ENCODE results near the gene RNF2. TPM values are rescaled to one million over a fixed set of nuclear protein-coding genes. Genes with fewer than 3 reads are reported as not detected.

RNF2 gene
- total RNA-seq, 1 experiment from 2014 or later = 23.3 TPM

- H3K4me1 Mint-ChIP-seq (ENCODE audit: low read depth, unreplicated experiment) = no peaks in the 10 kb centered on the region
- no peaks in the 10 kb centered on the region for H3K9me3 Mint-ChIP-seq (ENCODE audit: low read depth, unreplicated experiment)
- no peak for DNase-seq
- intact Hi-C loops (cut with micrococcal nuclease; ENCODE audit: unreplicated experiment) = no loop called here
- no peaks in the 10 kb centered on the region for H3K27me3 Mint-ChIP-seq (ENCODE audit: unreplicated experiment)
- H3K4me3 Mint-ChIP-seq (ENCODE audit: low read depth, unreplicated experiment) = no peak overlapping the region
- CTCF ChIA-PET = interaction anchor here (0.8 kb wide), 1 partner anchor 13 kb away, joined by 4 read pairs; no protein-coding TSS in a partner anchor
- BruUV-seq (replicated peaks) = no TSS peak
- TF ChIP-seq, protein P1, sequence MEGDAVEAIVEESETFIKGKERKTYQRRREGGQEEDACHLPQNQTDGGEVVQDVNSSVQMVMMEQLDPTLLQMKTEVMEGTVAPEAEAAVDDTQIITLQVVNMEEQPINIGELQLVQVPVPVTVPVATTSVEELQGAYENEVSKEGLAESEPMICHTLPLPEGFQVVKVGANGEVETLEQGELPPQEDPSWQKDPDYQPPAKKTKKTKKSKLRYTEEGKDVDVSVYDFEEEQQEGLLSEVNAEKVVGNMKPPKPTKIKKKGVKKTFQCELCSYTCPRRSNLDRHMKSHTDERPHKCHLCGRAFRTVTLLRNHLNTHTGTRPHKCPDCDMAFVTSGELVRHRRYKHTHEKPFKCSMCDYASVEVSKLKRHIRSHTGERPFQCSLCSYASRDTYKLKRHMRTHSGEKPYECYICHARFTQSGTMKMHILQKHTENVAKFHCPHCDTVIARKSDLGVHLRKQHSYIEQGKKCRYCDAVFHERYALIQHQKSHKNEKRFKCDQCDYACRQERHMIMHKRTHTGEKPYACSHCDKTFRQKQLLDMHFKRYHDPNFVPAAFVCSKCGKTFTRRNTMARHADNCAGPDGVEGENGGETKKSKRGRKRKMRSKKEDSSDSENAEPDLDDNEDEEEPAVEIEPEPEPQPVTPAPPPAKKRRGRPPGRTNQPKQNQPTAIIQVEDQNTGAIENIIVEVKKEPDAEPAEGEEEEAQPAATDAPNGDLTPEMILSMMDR (IDR thresholded peaks at IDR 0.05; ENCODE audit: unreplicated experiment) = no peak
- peaks cover 4% of the 10 kb centered on the region for H3K36me3 Mint-ChIP-seq (ENCODE audit: insufficient read depth, unreplicated experiment)
- no peak overlapping the region for H3K27ac Mint-ChIP-seq (ENCODE audit: unreplicated experiment)
These were observed 42.4 kb downstream of the RNF2 start for GRCh38 chr1:185087746-185088145.

GRCh38 chr1:185091480-185091879 is 46.1 kb downstream of the RNF2 start:
- intact Hi-C loops (cut with micrococcal nuclease; ENCODE audit: unreplicated experiment) = no loop called here
- Mint-ChIP-seq H3K9me3 (ENCODE audit: low read depth, unreplicated experiment) (no peaks in the 10 kb centered on the region), H3K36me3 (ENCODE audit: insufficient read depth, unreplicated experiment) (peaks cover 4% of the 10 kb centered on the region), H3K27me3 (ENCODE audit: unreplicated experiment) (no peaks in the 10 kb centered on the region), H3K4me3 (ENCODE audit: low read depth, unreplicated experiment) (no peak overlapping the region), H3K4me1 (ENCODE audit: low read depth, unreplicated experiment) (no peaks in the 10 kb centered on the region), H3K27ac (ENCODE audit: unreplicated experiment) (no peak overlapping the region)
- CTCF ChIA-PET = no interaction called here
- TF ChIP-seq, protein P1 (IDR thresholded peaks at IDR 0.05; ENCODE audit: unreplicated experiment) = no peak
- BruUV-seq (replicated peaks) = no TSS peak
- no peak for DNase-seq

DNA sequence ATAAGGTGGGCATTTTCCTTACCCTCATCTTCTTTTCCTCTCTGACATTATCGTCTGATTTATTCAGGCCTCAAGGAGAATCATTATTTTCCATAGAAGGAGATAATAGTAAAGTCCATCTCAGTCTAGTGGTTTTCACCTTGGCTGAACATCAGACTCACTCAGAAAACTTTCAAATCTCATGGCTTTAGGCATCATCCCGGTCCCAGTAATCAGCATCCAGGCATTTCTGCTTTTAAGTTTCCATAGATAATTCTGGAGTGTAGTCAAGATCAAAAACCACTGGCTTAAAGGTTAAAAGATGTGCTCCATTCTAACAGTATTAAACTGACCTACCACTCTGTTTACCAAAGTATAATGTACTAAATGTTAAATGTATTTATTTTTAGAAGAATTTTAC is 49.4 kb downstream of the RNF2 start:
- no peaks in the 10 kb centered on the region for H3K9me3 Mint-ChIP-seq (ENCODE audit: low read depth, unreplicated experiment)
- DNase-seq = no peak
- H3K4me3 Mint-ChIP-seq (ENCODE audit: low read depth, unreplicated experiment) = no peak overlapping the region
- no peaks in the 10 kb centered on the region for H3K4me1 Mint-ChIP-seq (ENCODE audit: low read depth, unreplicated experiment)
- peaks cover 4% of the 10 kb centered on the region for H3K36me3 Mint-ChIP-seq (ENCODE audit: insufficient read depth, unreplicated experiment)
- TF ChIP-seq, protein P1 (IDR thresholded peaks at IDR 0.05; ENCODE audit: unreplicated experiment) = no peak
- CTCF ChIA-PET = no interaction called here
- no peak overlapping the region for H3K27ac Mint-ChIP-seq (ENCODE audit: unreplicated experiment)
- BruUV-seq (replicated peaks) = no TSS peak
- intact Hi-C loops (cut with micrococcal nuclease; ENCODE audit: unreplicated experiment) = no loop called here
- no peaks in the 10 kb centered on the region for H3K27me3 Mint-ChIP-seq (ENCODE audit: unreplicated experiment)

GRCh38 chr1:185096531-185096930 is 51.2 kb downstream of the RNF2 start:
- no peak for DNase-seq
- CTCF ChIA-PET = no interaction called here
- Mint-ChIP-seq H3K4me1 (ENCODE audit: low read depth, unreplicated experiment) (no peaks in the 10 kb centered on the region), H3K36me3 (ENCODE audit: insufficient read depth, unreplicated experiment) (peaks cover 4% of the 10 kb centered on the region), H3K27me3 (ENCODE audit: unreplicated experiment) (no peaks in the 10 kb centered on the region), H3K9me3 (ENCODE audit: low read depth, unreplicated experiment) (no peaks in the 10 kb centered on the region), H3K27ac (ENCODE audit: unreplicated experiment) (no peak overlapping the region), H3K4me3 (ENCODE audit: low read depth, unreplicated experiment) (no peak overlapping the region)
- intact Hi-C loops (cut with micrococcal nuclease; ENCODE audit: unreplicated experiment) = no loop called here
- TF ChIP-seq, protein P1 (IDR thresholded peaks at IDR 0.05; ENCODE audit: unreplicated experiment) = no peak
- no TSS peak for BruUV-seq (replicated peaks)
